ENCODE data around the gene FLOT2.
"Not testable (repeated sequence)": the region's sequence is repeated elsewhere in the genome, so short reads cannot be mapped to it uniquely, and the experiment has no call there.

The FLOT2 gene

DNA sequence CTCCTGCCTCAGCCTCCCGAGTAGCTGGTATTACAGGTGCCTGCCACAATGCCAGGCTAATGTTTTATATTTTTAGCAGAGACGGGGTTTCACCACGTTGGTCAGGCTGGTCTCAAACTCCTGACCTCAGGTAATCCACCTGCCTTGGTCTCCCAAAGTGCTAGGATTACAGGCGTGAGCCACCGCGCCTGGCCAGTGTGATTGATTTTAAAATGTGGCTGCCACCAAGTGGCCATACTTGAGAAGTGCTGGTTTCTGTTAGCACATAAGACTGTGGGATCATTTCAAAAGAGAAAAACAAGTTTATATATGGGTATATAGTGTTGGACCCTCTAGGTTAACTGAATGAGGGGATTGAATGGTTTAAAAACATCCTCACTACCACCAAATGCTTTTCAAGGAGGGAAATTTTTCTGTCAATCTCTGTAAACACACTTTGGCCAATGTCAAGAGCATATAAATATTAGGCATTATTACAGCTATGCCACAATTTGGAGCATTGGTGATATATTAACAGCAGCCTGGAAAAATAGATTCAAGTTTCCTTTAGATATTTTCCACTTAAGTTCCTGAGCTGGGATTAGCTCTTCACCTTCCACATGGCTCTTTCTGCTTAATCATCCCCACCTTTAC, 18.9 kb upstream of the FLOT2 start:
- DNase-seq (ENCODE audit: low spot score), result peak; percentile 54

GRCh38 chr17:28912938-28913333, 15.4 kb upstream of the FLOT2 start:
- no peak for DNase-seq (ENCODE audit: low spot score)

DNA sequence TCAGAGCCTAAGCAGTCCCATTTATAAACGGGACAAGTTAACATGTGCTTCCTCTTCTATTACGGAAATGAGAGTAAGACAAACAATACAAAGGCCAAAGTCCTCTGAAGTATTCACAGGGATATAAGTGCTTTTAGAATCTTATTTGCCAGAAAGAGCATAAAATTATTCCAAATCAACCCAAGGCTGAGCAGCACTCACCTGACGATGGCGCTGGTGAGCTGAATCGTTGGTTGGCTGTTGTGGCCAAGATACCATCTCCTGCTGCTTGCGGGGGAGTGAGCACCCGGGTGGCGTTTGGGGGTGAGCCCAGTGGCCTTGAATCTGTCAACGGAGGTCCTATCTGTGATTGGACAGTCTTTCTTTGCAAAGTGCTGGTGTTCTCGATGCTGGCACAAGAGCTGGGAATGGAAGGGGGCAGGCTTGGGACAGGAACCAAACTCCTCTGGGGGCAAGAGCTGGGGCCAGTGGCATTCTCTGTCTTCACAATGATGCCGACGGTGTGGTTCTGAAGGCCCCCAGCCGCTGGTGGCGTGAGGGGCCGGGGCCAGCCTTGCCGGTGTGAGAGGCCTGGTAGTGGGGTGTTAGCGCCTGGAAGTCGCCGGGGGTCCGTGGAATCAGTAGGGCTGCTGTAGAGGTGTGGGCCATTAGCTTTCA, 14.9 kb upstream of the FLOT2 start:
- no peak for DNase-seq (ENCODE audit: low spot score)

GRCh38 chr17:28911411-28912045, 14.0 kb upstream of the FLOT2 start:
- DNase-seq (ENCODE audit: low spot score), result no peak

GRCh38 chr17:28910534-28910933, 13.0 kb upstream of the FLOT2 start:
- no peak for DNase-seq (ENCODE audit: low spot score)

DNA sequence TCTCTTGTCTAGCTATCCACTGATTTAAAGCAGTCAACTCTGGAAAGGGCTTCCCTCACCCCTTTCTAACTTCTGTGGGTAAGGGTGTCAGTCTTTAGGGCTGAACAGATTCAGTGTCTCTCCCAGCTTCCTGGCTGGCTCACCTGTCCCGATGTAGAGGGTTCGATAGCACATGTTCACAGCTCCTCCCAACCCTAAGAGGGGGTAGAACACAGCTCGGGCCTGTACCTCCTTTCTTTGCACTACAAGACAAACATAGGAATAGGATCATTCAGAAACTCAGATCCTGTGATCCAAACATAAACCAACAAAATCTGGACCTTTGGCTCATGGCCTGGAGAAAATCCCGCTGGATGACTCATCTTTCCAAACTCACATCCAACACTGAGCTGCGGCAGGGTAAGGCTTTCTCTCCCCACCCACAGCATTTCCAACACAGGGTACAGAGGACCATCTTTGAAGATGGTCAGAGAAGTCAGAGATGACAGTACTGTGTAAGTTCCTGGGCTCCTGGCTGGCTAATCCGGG, 11.2 kb upstream of the FLOT2 start:
- no peak for DNase-seq (ENCODE audit: low spot score)

- no peak for DNase-seq (ENCODE audit: low spot score)
These were observed 10.4 kb upstream of the FLOT2 start for GRCh38 chr17:28907709-28908475.

DNA sequence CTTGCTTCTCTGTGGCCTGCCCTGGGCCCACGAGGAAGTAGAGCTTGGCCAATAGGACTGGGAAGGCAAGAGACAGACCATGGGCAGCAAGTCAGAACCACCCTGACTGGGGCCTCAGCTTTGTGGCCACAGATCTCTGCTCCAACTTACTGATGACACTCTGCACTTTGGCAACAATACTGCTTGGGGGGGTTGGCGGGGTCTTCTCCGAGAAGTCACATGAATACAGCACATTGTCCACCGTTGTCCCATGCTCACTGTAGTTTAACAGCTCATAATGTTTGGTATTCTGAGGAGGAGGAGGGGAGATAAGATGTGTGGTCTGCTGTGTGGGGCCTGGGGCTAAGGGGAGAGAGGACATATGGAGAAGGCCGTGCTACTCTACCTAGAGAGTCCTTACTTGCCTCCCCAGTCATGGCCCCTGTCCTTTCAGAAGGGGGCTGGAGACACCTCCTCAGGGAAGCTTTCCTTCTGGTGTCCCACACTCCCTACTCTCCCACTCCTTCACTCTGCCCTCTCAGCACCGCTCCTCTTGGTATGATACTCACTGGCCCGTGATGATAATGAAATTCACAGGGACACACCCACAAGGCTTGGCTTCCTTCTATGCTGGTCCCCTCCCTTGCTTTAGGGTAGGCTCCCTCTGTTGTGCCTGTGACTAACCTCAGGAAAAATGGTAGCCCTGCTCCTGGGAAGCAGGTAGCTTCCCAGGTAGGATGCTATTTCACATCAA, 9.3 kb upstream of the FLOT2 start:
- DNase-seq (ENCODE audit: low spot score), result no peak

- DNase-seq (ENCODE audit: low spot score), result no peak
These were observed 8.7 kb upstream of the FLOT2 start for GRCh38 chr17:28906276-28906675.

- no peak for DNase-seq (ENCODE audit: low spot score)
These were observed 7.3 kb upstream of the FLOT2 start for GRCh38 chr17:28904800-28905199.

DNA sequence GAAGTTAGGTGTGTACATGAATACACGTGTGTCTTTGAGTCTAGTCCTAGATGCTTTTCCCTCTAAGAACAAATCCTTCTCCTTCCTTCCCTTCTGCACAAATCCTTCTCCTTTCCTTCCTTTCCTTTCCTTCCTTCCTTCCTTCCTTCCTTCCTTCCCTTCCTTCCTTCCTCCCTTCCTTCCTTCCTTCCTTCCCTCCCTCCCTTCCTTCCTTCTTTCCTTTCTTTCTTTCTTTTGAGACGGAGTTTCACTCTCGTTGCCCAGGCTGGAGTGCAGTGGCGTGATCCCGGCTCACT, 6.0 kb upstream of the FLOT2 start:
- DNase-seq (ENCODE audit: low spot score), result not testable (repeated sequence)

GRCh38 chr17:28902819-28903545, 5.4 kb upstream of the FLOT2 start, which contains the start of gene DHRS13:
Gene DHRS13 (minus strand): TSS chr17:28903079. CDS start chr17:28902944, 135 bp downstream.
- peak; percentile 93 for DNase-seq (ENCODE audit: low spot score)

GRCh38 chr17:28901866-28902818, 4.6 kb upstream of the FLOT2 start:
- DNase-seq (ENCODE audit: low spot score), result peak; percentile 62

GRCh38 chr17:28900986-28901726, 3.6 kb upstream of the FLOT2 start:
- peak; percentile 43 for DNase-seq (ENCODE audit: low spot score)

- DNase-seq (ENCODE audit: low spot score), result no peak
These were observed 1.8 kb upstream of the FLOT2 start for GRCh38 chr17:28899212-28899815.

DNA sequence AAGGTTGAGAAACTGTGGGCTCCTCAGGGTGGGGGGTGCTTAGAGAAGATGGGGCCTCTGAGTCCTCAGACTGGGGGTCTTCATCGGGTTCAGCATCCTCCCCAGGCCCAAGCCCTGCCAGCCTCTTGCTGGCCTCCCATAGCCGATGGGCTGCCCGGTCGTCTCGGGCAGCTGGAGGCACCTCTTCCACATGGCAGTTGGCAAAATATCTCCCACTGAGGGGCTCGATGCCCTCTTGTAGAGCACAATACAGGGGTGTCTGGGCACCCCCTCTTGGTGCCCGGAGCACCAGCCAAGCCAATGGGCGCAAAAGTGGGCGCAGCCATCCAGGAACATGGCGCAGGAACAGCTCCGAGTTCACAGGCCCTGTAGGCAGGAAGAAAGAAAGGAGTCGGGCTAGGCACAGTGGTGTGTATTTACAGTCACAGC, 1.0 kb upstream of the FLOT2 start:
- DNase-seq (ENCODE audit: low spot score), result no peak

GRCh38 chr17:28897769-28898526, 415 bp upstream of the FLOT2 start:
- DNase-seq (ENCODE audit: low spot score), result peak; percentile 57

GRCh38 chr17:28896491-28896883, 1.0 kb downstream of the FLOT2 start:
- peak; percentile 23 for DNase-seq (ENCODE audit: low spot score)

All from RKO (cell line).